AG09309 (cell line): ENCODE measurements around the gene IRX4.

ENCODE experiments used
- DNase-seq: peaks from one replicate; pipeline ENCODE4 v3.0.0-alpha.2; 2010; ENCODE audit warnings: low read depth
- H3K4me3 ChIP-seq: 2 replicates; pipeline ENCODE4 v1.5.1; 2011; ENCODE audit warnings: mild to moderate bottlenecking, low read depth, low read length, moderate library complexity; ENCODE audit not compliant: control insufficient read depth
- TF ChIP-seq, protein P1 (sequence below): IDR thresholded peaks from 2 replicates; pipeline ENCODE4 v1.5.1; 2011; ENCODE audit warnings: mild to moderate bottlenecking, low read depth, low read length, inconsistent platforms; ENCODE audit not compliant: insufficient read depth, control insufficient read depth; ENCODE audit errors: missing control alignments

The IRX4 gene

DNA sequence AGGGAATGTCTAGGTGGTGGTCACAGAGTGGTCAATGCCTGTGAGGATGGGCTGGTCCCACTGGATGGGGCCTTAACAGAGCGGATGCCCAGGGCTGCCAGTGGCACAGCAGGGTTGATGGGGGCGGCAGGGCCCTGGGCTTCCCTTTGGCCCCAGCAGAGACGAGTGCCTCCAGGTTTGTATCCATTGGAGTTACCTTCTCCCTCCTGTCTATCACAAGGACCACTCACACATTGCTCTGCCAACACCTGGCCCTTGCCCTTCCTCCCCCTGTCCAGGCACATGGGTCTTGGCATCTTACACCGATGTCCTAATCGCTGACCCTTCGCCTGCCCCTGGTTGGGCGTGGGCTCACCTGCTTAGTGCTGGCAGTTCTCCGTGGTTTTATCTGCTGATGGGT is 26.2 kb upstream of the IRX4 start:
- H3K4me3 ChIP-seq = no peak overlapping the region
- TF ChIP-seq, protein P1, sequence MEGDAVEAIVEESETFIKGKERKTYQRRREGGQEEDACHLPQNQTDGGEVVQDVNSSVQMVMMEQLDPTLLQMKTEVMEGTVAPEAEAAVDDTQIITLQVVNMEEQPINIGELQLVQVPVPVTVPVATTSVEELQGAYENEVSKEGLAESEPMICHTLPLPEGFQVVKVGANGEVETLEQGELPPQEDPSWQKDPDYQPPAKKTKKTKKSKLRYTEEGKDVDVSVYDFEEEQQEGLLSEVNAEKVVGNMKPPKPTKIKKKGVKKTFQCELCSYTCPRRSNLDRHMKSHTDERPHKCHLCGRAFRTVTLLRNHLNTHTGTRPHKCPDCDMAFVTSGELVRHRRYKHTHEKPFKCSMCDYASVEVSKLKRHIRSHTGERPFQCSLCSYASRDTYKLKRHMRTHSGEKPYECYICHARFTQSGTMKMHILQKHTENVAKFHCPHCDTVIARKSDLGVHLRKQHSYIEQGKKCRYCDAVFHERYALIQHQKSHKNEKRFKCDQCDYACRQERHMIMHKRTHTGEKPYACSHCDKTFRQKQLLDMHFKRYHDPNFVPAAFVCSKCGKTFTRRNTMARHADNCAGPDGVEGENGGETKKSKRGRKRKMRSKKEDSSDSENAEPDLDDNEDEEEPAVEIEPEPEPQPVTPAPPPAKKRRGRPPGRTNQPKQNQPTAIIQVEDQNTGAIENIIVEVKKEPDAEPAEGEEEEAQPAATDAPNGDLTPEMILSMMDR = no peak
- DNase-seq = no peak

DNA sequence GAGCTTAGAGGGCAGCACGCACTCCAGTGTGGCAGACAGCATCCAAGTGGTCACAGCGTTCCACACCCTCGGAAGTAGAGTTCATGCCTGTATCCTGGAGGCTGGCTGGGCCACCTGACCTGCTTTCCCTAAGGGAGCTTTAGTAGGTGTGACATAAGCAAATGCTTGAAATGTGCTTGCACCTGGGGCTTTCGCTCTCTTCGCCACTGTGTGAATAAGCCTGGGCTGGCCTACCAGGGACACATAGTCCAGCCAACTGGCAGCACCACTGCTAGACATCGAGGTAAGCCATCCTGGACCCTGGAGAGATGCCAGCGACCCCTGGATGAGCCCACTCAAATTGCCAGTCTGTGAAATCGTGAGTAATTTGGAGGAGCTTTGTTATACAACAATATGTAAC is 24.9 kb upstream of the IRX4 start:
- H3K4me3 ChIP-seq = no peak overlapping the region
- TF ChIP-seq, protein P1 = no peak
- DNase-seq = no peak

DNA sequence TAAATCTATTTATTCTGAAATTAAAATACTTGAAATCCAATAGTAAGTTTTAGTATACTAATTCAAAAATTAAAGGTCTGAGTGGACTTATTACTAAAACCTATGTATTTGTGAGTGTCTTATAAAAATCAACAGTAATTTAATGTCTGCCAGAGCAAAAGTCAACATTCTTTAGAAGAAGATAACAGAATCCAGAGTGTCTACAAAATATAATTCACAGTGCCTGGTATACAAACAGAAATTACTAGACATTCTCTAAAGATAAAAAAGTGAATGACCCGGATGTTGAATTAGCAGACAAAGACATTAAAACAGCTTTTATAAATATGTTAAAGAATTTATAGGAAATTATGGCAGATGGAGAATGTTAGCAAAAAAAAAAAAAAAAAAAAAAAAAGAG is 22.4 kb upstream of the IRX4 start:
- TF ChIP-seq, protein P1 = no peak
- H3K4me3 ChIP-seq = no peak overlapping the region
- DNase-seq = no peak

DNA sequence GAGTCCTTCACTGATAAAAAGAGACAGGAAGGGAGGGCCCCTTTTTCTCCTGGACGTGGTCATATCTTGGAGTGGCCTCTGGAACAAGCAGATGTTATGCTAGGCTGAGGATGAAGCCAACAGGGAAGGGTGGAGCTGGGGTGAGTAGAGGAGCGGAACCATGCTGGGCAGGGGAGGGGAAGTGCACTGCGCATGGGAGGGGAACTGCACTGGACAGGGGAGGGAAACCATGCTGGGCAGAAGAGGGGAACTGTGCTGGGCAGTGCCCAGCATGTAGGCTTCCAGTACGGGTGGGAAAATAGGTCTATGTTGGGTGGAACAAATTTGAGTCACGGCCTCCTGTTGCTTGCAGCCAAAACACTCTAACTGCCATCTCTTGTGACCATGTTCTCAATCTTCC is 19.3 kb upstream of the IRX4 start:
- no peak overlapping the region for H3K4me3 ChIP-seq
- DNase-seq = no peak
- TF ChIP-seq, protein P1 = no peak

DNA sequence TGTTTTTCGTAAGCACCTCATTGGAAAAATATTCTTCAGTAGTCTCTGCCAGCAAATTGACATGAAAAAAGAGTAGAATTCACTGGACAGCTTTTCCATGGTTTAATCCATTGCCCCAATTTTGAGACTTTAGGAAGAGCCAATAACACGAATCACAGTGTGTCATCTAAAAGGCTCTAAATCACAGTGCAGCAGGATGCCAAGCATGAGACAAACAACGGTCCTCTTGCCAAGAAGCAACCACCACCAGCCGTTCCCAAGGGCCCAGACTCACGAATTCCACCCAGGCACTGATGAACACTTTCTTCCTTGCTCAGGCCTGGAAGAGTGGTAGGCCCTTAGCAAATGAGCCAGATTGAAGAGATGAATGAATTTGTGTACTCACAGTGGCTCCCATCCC is 18.3 kb upstream of the IRX4 start:
- DNase-seq = no peak
- TF ChIP-seq, protein P1 = no peak
- H3K4me3 ChIP-seq = no peak overlapping the region

DNA sequence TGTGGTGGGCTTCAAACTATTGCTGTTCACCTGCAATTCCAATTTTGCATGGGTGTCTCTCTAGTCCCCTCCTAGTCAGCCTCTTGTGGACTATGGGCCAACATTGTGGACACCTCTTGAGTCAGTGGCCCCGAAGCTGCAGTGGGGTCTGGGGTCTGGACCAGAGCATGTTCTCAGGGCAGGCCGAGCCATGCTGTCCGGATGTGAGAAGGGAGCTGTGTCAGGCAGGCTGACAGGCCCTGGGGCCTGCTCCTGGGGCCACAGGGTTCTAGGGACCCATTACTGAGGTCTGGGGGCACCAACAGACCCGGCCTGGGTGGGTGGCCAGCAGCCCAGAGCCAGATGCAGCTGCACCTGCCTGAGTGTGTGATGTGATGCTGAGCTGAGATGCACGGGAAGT is 16.5 kb upstream of the IRX4 start:
- TF ChIP-seq, protein P1 = no peak
- no peak overlapping the region for H3K4me3 ChIP-seq
- no peak for DNase-seq

DNA sequence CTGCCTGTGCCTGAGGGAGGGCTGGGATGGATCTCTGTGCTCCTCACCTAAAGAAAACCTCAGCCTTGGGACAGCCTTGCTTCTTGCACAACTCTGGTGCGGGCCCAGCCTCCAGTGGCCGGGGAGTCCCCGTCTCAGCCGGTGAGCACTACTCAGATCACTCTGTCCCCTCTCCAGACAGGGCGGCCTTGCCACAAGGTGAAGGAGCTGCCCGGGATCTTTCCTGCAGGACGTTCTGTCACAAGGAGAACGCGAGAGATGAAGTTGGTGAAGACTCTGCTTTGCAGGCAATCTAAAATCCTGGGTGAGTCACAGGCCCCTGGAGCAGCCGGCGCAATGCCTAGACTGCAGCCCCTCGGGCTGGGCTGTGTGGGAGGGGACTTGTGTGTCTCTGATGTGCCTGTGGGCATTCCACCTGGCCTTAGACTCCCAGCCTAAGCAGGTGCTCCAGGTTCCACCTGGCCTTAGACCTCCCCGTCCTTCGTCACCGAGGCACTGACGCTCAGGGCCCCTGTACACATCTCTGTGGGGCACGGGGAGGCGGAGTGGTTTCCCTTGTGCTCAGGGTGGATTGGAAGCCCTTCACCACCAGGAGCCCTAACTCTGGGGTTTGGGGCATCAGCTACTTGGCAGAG is 15.2 kb upstream of the IRX4 start:
- DNase-seq = no peak
- no peak overlapping the region for H3K4me3 ChIP-seq
- TF ChIP-seq, protein P1 = no peak
